Endothelial cell of umbilical vein (primary cell): ENCODE data around the gene GSE1.

Source experiments
- JUN ChIP-seq: IDR thresholded peaks from 2 replicates; pipeline ENCODE4 v1.6.1; 2011; ENCODE audit warnings: borderline replicate concordance, low read depth; ENCODE audit not compliant: insufficient read length, insufficient read depth
- POLR2AphosphoS5 ChIP-seq: IDR thresholded peaks from 2 replicates; pipeline ENCODE4 v1.6.1; 2012; ENCODE audit warnings: low read depth, mild to moderate bottlenecking, control low read depth, low read length, moderate library complexity; ENCODE audit not compliant: insufficient read depth
- TF ChIP-seq, protein P1 (sequence below), 2 donors: IDR thresholded peaks; 1 replicate in 1 of 2; 2 replicates in 1 of 2; pipeline ENCODE4 v1.5.1; 2011; ENCODE audit warnings: low read length in 2 of 2, mild to moderate bottlenecking in 2 of 2, moderate library complexity in 2 of 2, control low read depth in 1 of 2, inconsistent platforms in 1 of 2, low read depth in 1 of 2; ENCODE audit not compliant: insufficient read depth in 1 of 2; ENCODE audit errors: extremely low read depth in 1 of 2

DNA sequence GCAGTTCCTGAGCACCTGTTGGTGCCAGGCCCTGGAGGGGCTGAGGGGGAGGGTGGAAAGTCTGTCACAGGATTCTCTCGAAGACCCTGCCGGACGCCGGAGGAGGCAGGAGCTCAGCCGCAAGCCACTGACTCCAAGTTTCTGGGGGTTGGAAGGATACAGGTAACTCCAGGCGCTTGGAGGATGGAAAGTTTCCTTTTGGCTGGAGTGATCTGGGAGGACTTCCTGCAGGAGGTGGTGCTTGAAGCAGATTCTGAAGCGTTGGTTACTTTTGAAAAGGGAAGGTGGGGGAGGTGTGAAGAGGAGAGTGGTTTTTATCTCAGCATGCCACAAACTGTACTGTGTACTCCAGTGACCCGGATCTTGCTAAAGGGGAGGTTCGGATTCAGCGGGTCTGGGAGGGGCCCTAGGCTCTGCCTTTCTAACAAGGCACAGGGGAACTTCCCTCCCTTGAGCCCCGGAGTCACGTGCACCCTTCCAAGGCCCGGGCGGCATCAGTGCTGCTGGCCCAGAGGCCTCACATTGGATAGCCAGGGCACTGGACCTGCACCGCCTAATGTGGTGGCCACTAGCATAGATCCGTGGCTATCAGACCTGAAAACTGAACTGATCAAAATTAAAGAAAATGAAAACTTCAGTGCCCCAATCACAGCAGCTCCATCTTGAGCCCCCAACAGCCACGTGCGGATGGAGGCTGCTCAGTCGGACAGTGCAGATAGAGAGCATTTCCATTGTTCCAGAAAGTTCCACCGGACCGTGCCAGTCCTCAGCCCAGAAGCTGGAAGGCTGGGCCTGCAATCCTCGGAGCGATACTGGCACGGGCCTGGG, 42.2 kb upstream of the GSE1 start:
- TF ChIP-seq, protein P1, sequence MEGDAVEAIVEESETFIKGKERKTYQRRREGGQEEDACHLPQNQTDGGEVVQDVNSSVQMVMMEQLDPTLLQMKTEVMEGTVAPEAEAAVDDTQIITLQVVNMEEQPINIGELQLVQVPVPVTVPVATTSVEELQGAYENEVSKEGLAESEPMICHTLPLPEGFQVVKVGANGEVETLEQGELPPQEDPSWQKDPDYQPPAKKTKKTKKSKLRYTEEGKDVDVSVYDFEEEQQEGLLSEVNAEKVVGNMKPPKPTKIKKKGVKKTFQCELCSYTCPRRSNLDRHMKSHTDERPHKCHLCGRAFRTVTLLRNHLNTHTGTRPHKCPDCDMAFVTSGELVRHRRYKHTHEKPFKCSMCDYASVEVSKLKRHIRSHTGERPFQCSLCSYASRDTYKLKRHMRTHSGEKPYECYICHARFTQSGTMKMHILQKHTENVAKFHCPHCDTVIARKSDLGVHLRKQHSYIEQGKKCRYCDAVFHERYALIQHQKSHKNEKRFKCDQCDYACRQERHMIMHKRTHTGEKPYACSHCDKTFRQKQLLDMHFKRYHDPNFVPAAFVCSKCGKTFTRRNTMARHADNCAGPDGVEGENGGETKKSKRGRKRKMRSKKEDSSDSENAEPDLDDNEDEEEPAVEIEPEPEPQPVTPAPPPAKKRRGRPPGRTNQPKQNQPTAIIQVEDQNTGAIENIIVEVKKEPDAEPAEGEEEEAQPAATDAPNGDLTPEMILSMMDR (IDR thresholded peaks at IDR 0.05; ENCODE audit: extremely low read depth in 1 of 2, insufficient read depth in 1 of 2, low read depth in 1 of 2, low read length in 2 of 2) = no peak
- no peak for TF ChIP-seq POLR2AphosphoS5
- TF ChIP-seq JUN = no peak
